Measurements from ENCODE around the gene CREBL2.
A peak's percentile ranks its signal among the peaks of the same experiment; 100 is the strongest.

Gene CREBL2

GRCh38 chr12:12683136-12683697 lies 71.5 kb downstream of the CREBL2 start:
- H3K4me3 ChIP-seq (ENCODE audit: low read length): no peak overlapping the region
- TF ChIP-seq CTCF (conservative IDR thresholded peaks at IDR 0.05; ENCODE audit: low read length): no peak
- no peak for DNase-seq (ENCODE audit: low read depth)

GRCh38 chr12:12683725-12684124 lies 72.0 kb downstream of the CREBL2 start:
- no peak for TF ChIP-seq CTCF (conservative IDR thresholded peaks at IDR 0.05; ENCODE audit: low read length)
- DNase-seq (ENCODE audit: low read depth): no peak
- no peak overlapping the region for H3K4me3 ChIP-seq (ENCODE audit: low read length)

GRCh38 chr12:12684375-12685106 lies 72.9 kb downstream of the CREBL2 start:
- DNase-seq (ENCODE audit: low read depth): peak; percentile 39
- H3K4me3 ChIP-seq (ENCODE audit: low read length): no peak overlapping the region
- TF ChIP-seq CTCF (conservative IDR thresholded peaks at IDR 0.05; ENCODE audit: low read length): no peak

- no peak for TF ChIP-seq CTCF (conservative IDR thresholded peaks at IDR 0.05; ENCODE audit: low read length)
- no peak for DNase-seq (ENCODE audit: low read depth)
- H3K4me3 ChIP-seq (ENCODE audit: low read length): no peak overlapping the region
These were observed 73.6 kb downstream of the CREBL2 start for GRCh38 chr12:12685305-12685704.

GRCh38 chr12:12686472-12686871 lies 74.8 kb downstream of the CREBL2 start:
- no peak for TF ChIP-seq CTCF (conservative IDR thresholded peaks at IDR 0.05; ENCODE audit: low read length)
- no peak overlapping the region for H3K4me3 ChIP-seq (ENCODE audit: low read length)
- DNase-seq (ENCODE audit: low read depth): peak; percentile 12

GRCh38 chr12:12686925-12687324 lies 75.2 kb downstream of the CREBL2 start:
- no peak for TF ChIP-seq CTCF (conservative IDR thresholded peaks at IDR 0.05; ENCODE audit: low read length)
- H3K4me3 ChIP-seq (ENCODE audit: low read length): no peak overlapping the region
- peak; percentile 84 for DNase-seq (ENCODE audit: low read depth)

GRCh38 chr12:12689647-12690300 lies 78.1 kb downstream of the CREBL2 start:
- H3K4me3 ChIP-seq (ENCODE audit: low read length): no peak overlapping the region
- no peak for DNase-seq (ENCODE audit: low read depth)
- no peak for TF ChIP-seq CTCF (conservative IDR thresholded peaks at IDR 0.05; ENCODE audit: low read length)

All from AG10803 (cell line).